Measurements from ENCODE around the gene DAZAP1. TPM values are rescaled to one million over a fixed set of nuclear protein-coding genes. Genes with fewer than 3 reads are reported as not detected.
"Not testable (repeated sequence)": the region's sequence is repeated elsewhere in the genome, so short reads cannot be mapped to it uniquely, and the experiment has no call there.

Gene DAZAP1
- total RNA-seq, 4 donors from 2014 or later, result 34.4 to 77.3 (median 67.7) TPM

GRCh38 chr19:1473085-1473851 lies 65.9 kb downstream of the DAZAP1 start:
- no peaks in the 10 kb centered on the region for H3K9me3 ChIP-seq
- intact Hi-C loops (cut with DNase I), result no loop called here
- no peak overlapping the region for H3K4me3 ChIP-seq (replicated peaks in 1 of 3)
- no peaks in the 10 kb centered on the region for H3K36me3 ChIP-seq
- 66 to 67% methylated on average over 15 to 16 of the region's 20 CpGs for whole genome bisulfite sequencing, 2 donors
- peaks cover 33% of the 10 kb centered on the region for H3K27me3 ChIP-seq
- no peak overlapping the region for H3K27ac ChIP-seq
- TF ChIP-seq POLR2A (IDR thresholded peaks at IDR 0.05) (no peak), CTCF (IDR thresholded peaks at IDR 0.05) (no peak)
- DNase-seq, result no peak
- peaks cover 27 to 42% of the 10 kb centered on the region in 2 donors for H3K4me1 ChIP-seq

- Histone ChIP-seq H3K4me3 (replicated peaks in 1 of 3) (no peak overlapping the region), H3K9me3 (no peaks in the 10 kb centered on the region), H3K36me3 (no peaks in the 10 kb centered on the region), H3K4me1 (peaks cover 21 to 34% of the 10 kb centered on the region in 2 donors), H3K27me3 (peaks cover 27% of the 10 kb centered on the region), H3K27ac (no peak overlapping the region)
- no peak for TF ChIP-seq POLR2A (IDR thresholded peaks at IDR 0.05)
- TF ChIP-seq CTCF (IDR thresholded peaks at IDR 0.05), result no peak
- WGBS, 2 donors, result 82 to 90% methylated on average over 18 to 20 of the region's 31 CpGs
- intact Hi-C loops (cut with DNase I), result no loop called here
- DNase-seq, result no peak
Observed at GRCh38 chr19:1474011-1474764, 66.8 kb downstream of the DAZAP1 start.

GRCh38 chr19:1474765-1475351 lies 67.5 kb downstream of the DAZAP1 start:
- H3K27me3 ChIP-seq, result peaks cover 24% of the 10 kb centered on the region
- intact Hi-C loops (cut with DNase I), result no loop called here
- H3K4me1 ChIP-seq, result peaks cover 22 to 30% of the 10 kb centered on the region in 2 donors
- DNase-seq, result no peak
- no peaks in the 10 kb centered on the region for H3K9me3 ChIP-seq
- no peak overlapping the region for H3K27ac ChIP-seq
- TF ChIP-seq POLR2A (IDR thresholded peaks at IDR 0.05) (no peak), CTCF (IDR thresholded peaks at IDR 0.05) (no peak)
- H3K36me3 ChIP-seq, result no peaks in the 10 kb centered on the region
- 88 to 90% methylated on average over 16 to 22 of the region's 26 CpGs for WGBS, 2 donors
- no peak overlapping the region for H3K4me3 ChIP-seq (replicated peaks in 1 of 3)

GRCh38 chr19:1475751-1476437 lies 68.5 kb downstream of the DAZAP1 start:
- peaks cover 12 to 20% of the 10 kb centered on the region in 2 donors for H3K4me1 ChIP-seq
- H3K36me3 ChIP-seq, result no peaks in the 10 kb centered on the region
- peaks cover 14% of the 10 kb centered on the region for H3K27me3 ChIP-seq
- DNase-seq, result no peak
- H3K9me3 ChIP-seq, result no peaks in the 10 kb centered on the region
- TF ChIP-seq POLR2A (IDR thresholded peaks at IDR 0.05), result no peak
- no peak for TF ChIP-seq CTCF (IDR thresholded peaks at IDR 0.05)
- 91 to 97% methylated on average over 13 to 17 of the region's 31 CpGs for WGBS, 2 donors
- intact Hi-C loops (cut with DNase I), result no loop called here
- H3K27ac ChIP-seq, result no peak overlapping the region
- no peak overlapping the region for H3K4me3 ChIP-seq (replicated peaks in 1 of 3)

- H3K9me3 ChIP-seq; H3K4me3 ChIP-seq (replicated peaks in 1 of 3); H3K27ac ChIP-seq; H3K27me3 ChIP-seq; H3K4me1 ChIP-seq; intact Hi-C loops (cut with DNase I); DNase-seq; H3K36me3 ChIP-seq: not testable (repeated sequence)
- 93 to 96% methylated on average over 9 of the region's 9 CpGs for WGBS, 2 donors
Observed at GRCh38 chr19:1477056-1477455, 69.7 kb downstream of the DAZAP1 start.
